ENCODE data around the gene NCOA6.

NCOA6 gene

DNA sequence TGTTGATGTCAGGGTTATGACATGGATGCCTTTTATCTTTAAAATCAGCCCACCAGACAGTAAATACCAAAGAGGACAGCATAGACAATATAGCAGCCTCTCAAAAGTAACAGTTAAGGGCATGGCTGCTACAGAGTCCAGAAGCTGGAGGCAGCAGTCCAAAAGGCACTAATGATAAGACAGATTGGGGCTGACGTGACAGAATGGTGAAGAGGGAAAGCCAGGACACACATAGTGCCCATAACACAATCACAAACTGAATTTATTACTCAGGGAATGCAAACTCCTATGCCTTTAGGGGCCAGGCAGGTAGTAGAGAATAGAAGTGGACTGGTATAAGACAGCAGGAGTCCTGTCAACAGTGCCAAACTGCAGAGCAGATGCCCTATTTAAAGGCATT, 80.6 kb downstream of the NCOA6 start:
- H3K79me1 ChIP-seq (ENCODE audit: low read depth, low read length) = no peaks in the 10 kb centered on the region
- H3K4me1 ChIP-seq (ENCODE audit: control insufficient read depth in 2 of 2, insufficient read depth in 1 of 2, low read depth in 1 of 2, low read length in 2 of 2) = no peaks in the 10 kb centered on the region
- no peak overlapping the region for H2BK5ac ChIP-seq (ENCODE audit: low read length)
- no peak overlapping the region for H3K9ac ChIP-seq (ENCODE audit: low read depth, low read length, poor library complexity)
- no peak overlapping the region for H2AK5ac ChIP-seq (ENCODE audit: low read depth, low read length)
- H3K27me3 ChIP-seq (ENCODE audit: control insufficient read depth in 3 of 3, insufficient read depth in 3 of 3, low read depth in 1 of 3, low read length in 3 of 3) = no peaks in the 10 kb centered on the region
- no peak overlapping the region for H2BK120ac ChIP-seq (ENCODE audit: low read depth, low read length)
- H3K36me3 ChIP-seq (replicated peaks in 1 of 2; ENCODE audit: control insufficient read depth in 2 of 2, insufficient read depth in 2 of 2, low read length in 2 of 2) = peaks cover 38 to 100% of the 10 kb centered on the region in 2 donors
- H2BK15ac ChIP-seq (ENCODE audit: low read length) = no peak overlapping the region
- H2BK12ac ChIP-seq (ENCODE audit: low read length) = no peak overlapping the region
- no peak overlapping the region for H3K4ac ChIP-seq (ENCODE audit: low read length)
- H3K27ac ChIP-seq (replicated peaks; ENCODE audit: low read length) = no peak overlapping the region
- no peaks in the 10 kb centered on the region for H3K9me3 ChIP-seq (replicated peaks in 1 of 2; ENCODE audit: control insufficient read depth in 2 of 2, insufficient read depth in 1 of 2, low read depth in 1 of 2, low read length in 2 of 2)
- DNase-seq (ENCODE audit: low spot score) = no peak
- WGBS, 2 donors (ENCODE audit: extremely low coverage in 2 of 2, insufficient read length in 2 of 2, insufficient replicate concordance in 1 of 2) = no CpG with 5 or more reads among the region's 1 CpG
- H2AFZ ChIP-seq (ENCODE audit: low read length) = no peak overlapping the region
- H4K8ac ChIP-seq (ENCODE audit: low read depth, low read length) = no peak overlapping the region
- H4K91ac ChIP-seq (ENCODE audit: low read depth, low read length, poor library complexity) = no peak overlapping the region
- no peak overlapping the region for H3K14ac ChIP-seq (ENCODE audit: low read length)
- no peak overlapping the region for H3K4me3 ChIP-seq (ENCODE audit: low read length in 2 of 2)
- no peak overlapping the region for H3K4me2 ChIP-seq (ENCODE audit: insufficient read depth, low read length, poor library complexity, severe bottlenecking)
- no peak overlapping the region for H3K18ac ChIP-seq (ENCODE audit: low read length)
- H3K23ac ChIP-seq (ENCODE audit: low read depth, low read length, poor library complexity) = no peak overlapping the region

GRCh38 chr20:34744340-34744739, 81.1 kb downstream of the NCOA6 start:
- Histone ChIP-seq H3K36me3 (replicated peaks in 1 of 2; ENCODE audit: control insufficient read depth in 2 of 2, insufficient read depth in 2 of 2, low read length in 2 of 2) (peaks cover 34 to 99% of the 10 kb centered on the region in 2 donors), H3K9ac (ENCODE audit: low read depth, low read length, poor library complexity) (no peak overlapping the region), H2BK15ac (ENCODE audit: low read length) (no peak overlapping the region), H3K14ac (ENCODE audit: low read length) (no peak overlapping the region), H2BK5ac (ENCODE audit: low read length) (no peak overlapping the region), H3K4ac (ENCODE audit: low read length) (no peak overlapping the region), H3K27me3 (ENCODE audit: control insufficient read depth in 3 of 3, insufficient read depth in 3 of 3, low read depth in 1 of 3, low read length in 3 of 3) (no peaks in the 10 kb centered on the region), H3K18ac (ENCODE audit: low read length) (no peak overlapping the region), H2BK120ac (ENCODE audit: low read depth, low read length) (no peak overlapping the region), H3K79me1 (ENCODE audit: low read depth, low read length) (no peaks in the 10 kb centered on the region), H2AFZ (ENCODE audit: low read length) (no peak overlapping the region), H2BK12ac (ENCODE audit: low read length) (no peak overlapping the region), H2AK5ac (ENCODE audit: low read depth, low read length) (no peak overlapping the region), H3K23ac (ENCODE audit: low read depth, low read length, poor library complexity) (no peak overlapping the region), H4K8ac (ENCODE audit: low read depth, low read length) (no peak overlapping the region), H3K9me3 (replicated peaks in 1 of 2; ENCODE audit: control insufficient read depth in 2 of 2, insufficient read depth in 1 of 2, low read depth in 1 of 2, low read length in 2 of 2) (no peaks in the 10 kb centered on the region), H3K4me2 (ENCODE audit: insufficient read depth, low read length, poor library complexity, severe bottlenecking) (no peak overlapping the region), H4K91ac (ENCODE audit: low read depth, low read length, poor library complexity) (no peak overlapping the region), H3K27ac (replicated peaks; ENCODE audit: low read length) (no peak overlapping the region), H3K4me3 (ENCODE audit: low read length in 2 of 2) (no peak overlapping the region), H3K4me1 (ENCODE audit: control insufficient read depth in 2 of 2, insufficient read depth in 1 of 2, low read depth in 1 of 2, low read length in 2 of 2) (no peaks in the 10 kb centered on the region)
- no CpG with 5 or more reads among the region's 3 CpGs for WGBS, 2 donors (ENCODE audit: extremely low coverage in 2 of 2, insufficient read length in 2 of 2, insufficient replicate concordance in 1 of 2)
- no peak for DNase-seq (ENCODE audit: low spot score)

- no CpG with 5 or more reads among the region's 1 CpG for WGBS, 2 donors (ENCODE audit: extremely low coverage in 2 of 2, insufficient read length in 2 of 2, insufficient replicate concordance in 1 of 2)
- no peak overlapping the region for H3K9ac ChIP-seq (ENCODE audit: low read depth, low read length, poor library complexity)
Observed at GRCh38 chr20:34743039-34743438, 82.4 kb downstream of the NCOA6 start.

GRCh38 chr20:34736106-34736735, 89.2 kb downstream of the NCOA6 start:
- Histone ChIP-seq H3K14ac (ENCODE audit: low read length) (no peak overlapping the region), H2BK15ac (ENCODE audit: low read length) (no peak overlapping the region), H3K9me3 (replicated peaks in 1 of 2; ENCODE audit: control insufficient read depth in 2 of 2, insufficient read depth in 1 of 2, low read depth in 1 of 2, low read length in 2 of 2) (no peaks in the 10 kb centered on the region), H2BK12ac (ENCODE audit: low read length) (no peak overlapping the region), H3K18ac (ENCODE audit: low read length) (no peak overlapping the region), H3K79me1 (ENCODE audit: low read depth, low read length) (no peaks in the 10 kb centered on the region), H4K8ac (ENCODE audit: low read depth, low read length) (no peak overlapping the region), H3K23ac (ENCODE audit: low read depth, low read length, poor library complexity) (no peak overlapping the region), H2AFZ (ENCODE audit: low read length) (no peak overlapping the region), H3K4me1 (ENCODE audit: control insufficient read depth in 2 of 2, insufficient read depth in 1 of 2, low read depth in 1 of 2, low read length in 2 of 2) (no peaks in the 10 kb centered on the region), H3K9ac (ENCODE audit: low read depth, low read length, poor library complexity) (no peak overlapping the region), H4K91ac (ENCODE audit: low read depth, low read length, poor library complexity) (no peak overlapping the region), H3K36me3 (replicated peaks in 1 of 2; ENCODE audit: control insufficient read depth in 2 of 2, insufficient read depth in 2 of 2, low read length in 2 of 2) (peaks cover 16 to 89% of the 10 kb centered on the region in 2 donors), H3K4ac (ENCODE audit: low read length) (no peak overlapping the region), H3K4me3 (ENCODE audit: low read length in 2 of 2) (no peak overlapping the region), H2BK120ac (ENCODE audit: low read depth, low read length) (no peak overlapping the region), H3K27me3 (ENCODE audit: control insufficient read depth in 3 of 3, insufficient read depth in 3 of 3, low read depth in 1 of 3, low read length in 3 of 3) (no peaks in the 10 kb centered on the region), H3K4me2 (ENCODE audit: insufficient read depth, low read length, poor library complexity, severe bottlenecking) (no peak overlapping the region), H3K27ac (replicated peaks; ENCODE audit: low read length) (no peak overlapping the region), H2AK5ac (ENCODE audit: low read depth, low read length) (no peak overlapping the region), H2BK5ac (ENCODE audit: low read length) (no peak overlapping the region)
- no peak for DNase-seq (ENCODE audit: low spot score)
- WGBS, 2 donors (ENCODE audit: extremely low coverage in 2 of 2, insufficient read length in 2 of 2, insufficient replicate concordance in 1 of 2) = no CpG with 5 or more reads among the region's 6 CpGs

More at GRCh38 chr20:34743039-34743438, 82.4 kb downstream of the NCOA6 start:
- Histone ChIP-seq H2AFZ (ENCODE audit: low read length) (no peak overlapping the region), H4K91ac (ENCODE audit: low read depth, low read length, poor library complexity) (no peak overlapping the region), H2AK5ac (ENCODE audit: low read depth, low read length) (no peak overlapping the region), H3K4ac (ENCODE audit: low read length) (no peak overlapping the region), H4K8ac (ENCODE audit: low read depth, low read length) (no peak overlapping the region), H3K4me1 (ENCODE audit: control insufficient read depth in 2 of 2, insufficient read depth in 1 of 2, low read depth in 1 of 2, low read length in 2 of 2) (no peaks in the 10 kb centered on the region), H3K27me3 (ENCODE audit: control insufficient read depth in 3 of 3, insufficient read depth in 3 of 3, low read depth in 1 of 3, low read length in 3 of 3) (no peaks in the 10 kb centered on the region), H2BK12ac (ENCODE audit: low read length) (no peak overlapping the region), H3K4me2 (ENCODE audit: insufficient read depth, low read length, poor library complexity, severe bottlenecking) (no peak overlapping the region), H3K27ac (replicated peaks; ENCODE audit: low read length) (no peak overlapping the region), H3K23ac (ENCODE audit: low read depth, low read length, poor library complexity) (peak overlapping the region; percentile 68), H3K79me1 (ENCODE audit: low read depth, low read length) (no peaks in the 10 kb centered on the region), H3K4me3 (ENCODE audit: low read length in 2 of 2) (no peak overlapping the region), H3K14ac (ENCODE audit: low read length) (no peak overlapping the region), H2BK120ac (ENCODE audit: low read depth, low read length) (no peak overlapping the region), H3K9me3 (replicated peaks in 1 of 2; ENCODE audit: control insufficient read depth in 2 of 2, insufficient read depth in 1 of 2, low read depth in 1 of 2, low read length in 2 of 2) (no peaks in the 10 kb centered on the region), H2BK5ac (ENCODE audit: low read length) (no peak overlapping the region), H3K36me3 (replicated peaks in 1 of 2; ENCODE audit: control insufficient read depth in 2 of 2, insufficient read depth in 2 of 2, low read length in 2 of 2) (peaks cover 33 to 96% of the 10 kb centered on the region in 2 donors), H2BK15ac (ENCODE audit: low read length) (no peak overlapping the region), H3K18ac (ENCODE audit: low read length) (no peak overlapping the region)
- DNase-seq (ENCODE audit: low spot score) = no peak
